GM18907 (cell line): ENCODE results near the gene TESMIN.

Source experiments
- ATAC-seq: cut with Tn5 transposase; IDR thresholded peaks from one replicate; pipeline ENCODE4 v1.9.1; 2021; ENCODE audit warnings: mild to moderate bottlenecking, moderate library complexity; ENCODE audit not compliant: unreplicated experiment

The TESMIN gene

DNA sequence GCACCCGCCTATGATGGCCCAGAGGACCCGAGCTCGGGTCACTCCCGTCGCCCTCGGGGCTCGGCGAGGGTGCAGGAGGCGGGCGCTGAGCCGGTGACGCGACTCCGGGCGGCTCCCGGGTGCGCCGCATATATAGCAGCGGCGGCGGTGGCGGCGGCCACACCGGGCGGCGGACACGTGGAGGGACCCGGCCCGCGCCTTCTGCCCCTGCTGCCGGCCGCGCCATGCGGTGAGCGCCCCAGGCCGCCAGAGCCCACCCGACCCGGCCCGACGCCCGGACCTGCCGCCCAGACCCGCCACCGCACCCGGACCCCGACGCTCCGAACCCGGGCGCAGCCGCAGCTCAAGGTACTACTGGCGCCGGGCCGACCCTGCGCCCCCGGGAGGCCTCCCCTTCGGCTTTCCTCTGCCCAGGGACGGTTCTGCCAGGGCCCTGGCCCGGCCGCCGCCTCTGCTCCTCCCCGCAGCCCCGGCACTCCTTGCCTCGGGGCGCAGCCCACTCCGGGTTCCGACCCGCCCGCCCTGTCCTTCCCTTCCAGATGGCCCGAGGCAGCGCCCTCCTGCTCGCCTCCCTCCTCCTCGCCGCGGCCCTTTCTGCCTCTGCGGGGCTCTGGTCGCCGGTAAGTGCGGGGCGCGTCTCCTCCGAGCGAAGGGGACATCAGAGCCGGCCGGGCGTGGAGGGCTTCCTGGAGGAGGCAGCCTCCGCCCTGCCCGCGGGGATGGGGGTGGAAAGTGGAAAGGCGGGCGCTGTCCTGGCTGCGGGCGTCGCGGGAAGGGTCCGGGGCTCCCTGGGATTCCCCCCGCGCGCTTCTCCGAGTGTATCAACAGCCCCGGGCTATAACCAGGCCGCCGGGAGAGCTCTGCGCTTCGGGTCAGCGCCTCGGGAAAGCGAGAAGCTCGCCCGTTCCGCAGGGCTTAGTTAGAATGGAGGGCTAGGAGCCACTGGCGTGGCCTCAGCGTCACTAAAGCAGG, 66.6 kb downstream of the TESMIN start, which contains the start of gene GAL:
Gene GAL (plus strand): TSS at position 160 of the 972 bp plus-strand sequence. CDS start 380 bp downstream, at position 540.
- no peak for ATAC-seq

DNA sequence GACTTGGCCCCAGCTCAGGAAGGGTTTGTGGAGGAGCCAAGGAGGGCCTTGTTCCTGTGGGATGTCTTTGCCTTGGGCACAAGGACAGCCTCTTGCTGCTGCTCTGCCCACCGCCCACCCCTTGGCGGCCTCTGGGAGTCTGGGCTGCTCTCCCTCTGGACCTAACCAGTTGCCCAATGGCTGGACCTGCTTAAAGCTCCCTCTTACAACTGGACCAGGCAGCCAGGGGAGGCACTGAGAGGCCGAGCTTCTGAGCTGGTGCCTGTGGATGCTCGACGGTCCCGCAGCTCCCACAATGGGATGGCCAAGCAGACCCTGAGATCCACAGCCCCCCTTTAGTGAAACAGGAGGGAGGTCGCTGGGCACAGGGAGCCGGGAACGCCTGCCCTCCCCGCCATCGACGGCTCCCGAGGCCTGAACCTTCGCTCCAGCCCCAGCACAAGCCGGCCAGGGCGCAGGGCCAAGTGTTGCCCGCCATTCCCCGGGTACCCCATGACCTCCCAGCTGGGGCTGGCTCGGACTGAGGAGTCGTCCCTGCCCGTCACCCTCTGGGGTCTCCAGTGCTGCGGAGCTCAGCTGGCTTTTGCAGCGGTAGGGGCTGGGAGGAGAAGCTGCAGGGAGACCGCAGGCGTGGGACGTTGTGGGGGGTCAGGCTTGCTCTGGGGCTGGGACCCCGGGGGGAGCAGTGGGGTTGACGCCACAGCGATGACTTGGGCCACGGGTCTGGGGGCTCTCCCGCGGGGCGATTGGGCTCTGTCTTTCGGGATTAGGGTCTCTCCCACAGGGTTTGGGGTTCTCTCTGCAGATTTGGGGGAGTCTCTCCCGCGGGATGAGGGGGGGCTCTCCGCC, 67.6 kb downstream of the TESMIN start:
- no peak for ATAC-seq

DNA sequence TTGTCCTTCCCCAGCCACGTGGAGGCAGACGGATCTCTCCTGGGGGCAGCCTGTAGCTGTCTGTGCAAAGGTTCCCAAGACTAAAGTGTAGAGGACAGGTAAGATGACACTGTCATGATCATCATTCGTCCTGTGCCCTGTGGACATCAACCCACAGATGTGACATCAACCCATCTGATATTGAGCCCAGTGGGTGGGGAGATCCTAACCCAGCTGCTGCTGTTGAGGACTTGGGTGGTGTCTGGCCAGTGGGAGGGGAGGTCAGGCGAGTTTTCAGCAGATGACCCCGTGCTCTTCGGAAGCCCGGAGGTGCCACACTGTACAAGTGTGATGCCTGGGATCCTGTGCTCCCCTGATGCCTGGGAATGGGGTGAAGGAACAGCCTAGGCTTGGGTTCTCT, 68.2 kb downstream of the TESMIN start:
- no peak for ATAC-seq

DNA sequence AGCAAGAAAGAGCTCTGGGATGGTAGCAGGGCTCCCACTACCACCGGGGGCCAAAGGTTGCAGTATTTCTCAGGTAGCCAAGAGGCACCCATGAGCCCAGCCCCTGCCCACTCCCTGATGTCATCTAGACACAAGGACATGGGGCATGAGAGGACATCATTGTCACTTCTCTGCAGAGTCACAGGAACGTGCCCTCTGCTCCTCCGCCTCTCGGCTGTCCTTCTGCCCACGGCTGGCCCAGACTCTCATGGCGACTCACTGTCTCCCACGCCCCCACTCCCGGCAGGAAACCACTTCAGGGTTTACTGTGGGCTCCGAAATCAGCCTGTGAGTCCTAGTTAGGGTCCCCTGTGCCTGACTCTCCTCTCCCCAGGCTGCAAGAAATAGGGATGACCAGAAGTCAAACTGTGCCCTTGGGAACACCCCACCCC, 68.8 kb downstream of the TESMIN start:
- no peak for ATAC-seq

DNA sequence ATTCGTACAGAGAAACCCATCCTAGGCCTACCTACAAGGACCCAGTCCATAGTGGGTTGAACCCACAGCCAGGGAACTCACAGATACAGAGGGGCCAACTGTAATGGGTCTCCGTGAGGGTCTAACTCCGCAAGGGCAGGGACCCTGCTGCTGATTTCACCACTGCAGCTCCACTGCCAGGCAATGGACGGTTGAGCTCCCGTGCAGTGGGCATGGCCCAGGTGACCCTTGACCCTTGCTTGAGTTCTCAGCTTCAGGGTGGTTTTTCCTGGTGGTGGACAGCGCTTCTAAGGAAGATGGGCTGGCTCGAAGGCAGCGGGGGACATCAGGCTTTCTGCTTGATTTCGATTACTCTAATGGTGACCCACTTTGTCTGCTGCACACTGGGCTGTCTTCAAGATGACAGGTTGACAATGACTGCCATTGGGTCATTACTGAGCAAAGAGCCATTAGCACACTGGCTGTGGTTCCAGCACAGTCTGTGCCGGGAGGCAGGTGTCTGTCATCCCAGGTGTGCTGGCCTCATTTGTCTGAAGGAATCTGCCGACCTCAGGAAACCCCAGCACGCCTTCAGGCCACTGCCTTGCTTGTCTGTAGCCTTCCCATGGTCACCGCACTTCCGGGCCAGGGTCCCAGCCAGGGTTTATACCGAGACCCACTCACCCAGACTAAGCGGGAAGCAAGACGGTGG, 70.6 kb downstream of the TESMIN start:
- ATAC-seq = no peak

DNA sequence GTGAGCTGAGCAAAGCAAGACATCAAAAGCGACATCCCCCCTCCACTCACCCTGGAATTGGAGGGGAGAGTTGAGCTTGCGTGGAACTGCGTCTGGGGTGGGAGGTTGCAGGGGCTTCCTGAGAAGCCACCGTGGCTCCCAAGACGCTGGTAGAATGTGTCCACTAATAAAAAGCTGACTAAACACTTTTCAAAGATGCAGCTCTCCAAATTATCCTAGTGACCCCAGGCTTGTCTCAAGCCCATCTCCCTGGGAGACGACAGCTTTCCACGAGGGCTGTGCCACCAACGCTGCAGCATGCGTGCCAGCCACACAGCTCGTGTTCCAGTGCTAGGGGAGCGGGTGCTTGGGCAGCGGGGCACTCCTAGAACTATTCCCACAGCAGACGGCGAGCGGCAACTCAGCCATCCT, 73.3 kb downstream of the TESMIN start:
- ATAC-seq = no peak

DNA sequence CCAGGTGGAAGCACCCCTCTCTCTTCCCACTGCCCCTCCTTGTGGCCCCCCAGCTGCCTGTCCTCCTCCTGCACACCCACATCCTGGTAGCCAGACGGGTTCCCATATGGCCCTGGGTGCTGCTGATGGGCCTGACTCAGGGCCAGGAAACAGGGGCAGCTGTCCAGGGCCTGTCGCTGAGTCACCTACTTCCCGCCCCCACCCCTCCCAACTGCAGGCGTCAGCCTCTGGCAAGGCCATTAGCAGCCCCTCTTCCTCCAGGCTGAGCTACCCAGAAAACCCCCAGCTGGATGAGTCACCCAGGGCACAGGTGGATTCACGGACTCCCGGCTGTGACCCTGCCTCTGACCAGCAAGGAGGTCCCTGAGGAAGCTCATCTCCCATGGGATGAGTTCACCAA, 73.9 kb downstream of the TESMIN start:
- no peak for ATAC-seq

DNA sequence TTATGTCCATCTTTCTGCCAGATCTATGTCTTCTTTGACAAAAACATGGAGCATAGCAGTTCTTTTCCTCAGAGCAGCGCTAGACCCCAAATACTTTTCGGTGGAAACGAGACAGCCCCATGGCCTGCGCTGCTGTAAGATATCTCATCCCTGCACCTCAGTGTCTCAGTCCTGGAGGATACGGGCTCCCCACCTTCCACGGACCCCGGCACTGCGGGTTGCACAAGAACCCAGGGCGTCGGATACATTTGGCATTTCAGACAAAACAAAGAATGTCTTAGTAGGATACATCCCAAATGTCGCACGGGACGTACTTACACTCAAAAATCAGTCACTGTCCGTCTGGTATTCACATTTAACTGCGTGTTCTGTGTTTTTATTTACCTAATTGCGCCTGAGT, 76.9 kb downstream of the TESMIN start:
- ATAC-seq = no peak

DNA sequence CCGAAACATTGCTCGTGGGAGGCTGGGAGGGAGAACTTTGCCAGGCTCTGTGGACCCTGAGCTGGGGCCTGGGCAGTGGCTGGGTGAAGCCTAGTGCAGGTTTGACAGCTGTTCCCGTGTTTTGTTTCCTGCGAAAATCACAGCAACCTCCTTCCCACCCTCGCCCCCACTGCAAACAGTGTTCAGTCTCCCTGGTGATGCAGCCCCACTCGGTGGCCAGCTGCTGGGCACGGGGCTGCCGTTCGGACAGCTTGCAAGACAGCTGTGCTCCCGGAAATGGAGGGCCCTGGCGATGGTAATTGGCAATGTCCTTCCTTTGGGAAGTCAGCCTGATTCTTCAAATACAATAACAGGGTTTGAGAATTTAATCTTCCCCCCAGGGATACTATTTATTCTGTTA, 77.3 kb downstream of the TESMIN start:
- ATAC-seq = no peak

DNA sequence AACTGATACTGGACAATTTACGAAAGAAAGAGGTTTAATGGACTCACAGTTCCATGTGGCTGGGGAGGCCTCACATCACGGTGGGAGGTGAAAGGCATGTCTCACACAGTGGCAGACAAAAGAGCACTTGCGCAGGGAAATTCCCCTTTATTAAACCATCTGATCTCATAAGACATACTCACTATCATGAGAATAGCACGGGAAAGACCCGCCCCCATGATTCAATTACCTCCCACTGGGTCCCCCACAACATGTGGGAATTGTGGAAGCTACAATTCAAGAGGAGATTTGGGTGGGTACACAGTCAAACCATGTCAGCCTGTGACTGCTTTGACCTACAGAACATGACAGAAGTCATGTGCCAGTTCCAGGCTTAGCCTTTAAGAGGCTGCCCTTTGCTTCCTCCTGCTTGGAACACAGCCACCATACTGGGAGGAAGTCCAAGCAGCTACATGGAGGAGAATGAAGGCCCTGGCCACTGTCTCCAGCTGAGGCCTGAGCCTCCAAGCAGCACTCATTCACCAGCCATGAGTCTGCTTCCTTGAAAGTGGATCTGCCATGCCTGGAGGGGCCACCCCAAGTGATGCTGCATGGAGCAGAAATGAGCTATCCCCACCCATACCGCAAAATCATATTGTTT, 77.9 kb downstream of the TESMIN start:
- ATAC-seq = no peak

DNA sequence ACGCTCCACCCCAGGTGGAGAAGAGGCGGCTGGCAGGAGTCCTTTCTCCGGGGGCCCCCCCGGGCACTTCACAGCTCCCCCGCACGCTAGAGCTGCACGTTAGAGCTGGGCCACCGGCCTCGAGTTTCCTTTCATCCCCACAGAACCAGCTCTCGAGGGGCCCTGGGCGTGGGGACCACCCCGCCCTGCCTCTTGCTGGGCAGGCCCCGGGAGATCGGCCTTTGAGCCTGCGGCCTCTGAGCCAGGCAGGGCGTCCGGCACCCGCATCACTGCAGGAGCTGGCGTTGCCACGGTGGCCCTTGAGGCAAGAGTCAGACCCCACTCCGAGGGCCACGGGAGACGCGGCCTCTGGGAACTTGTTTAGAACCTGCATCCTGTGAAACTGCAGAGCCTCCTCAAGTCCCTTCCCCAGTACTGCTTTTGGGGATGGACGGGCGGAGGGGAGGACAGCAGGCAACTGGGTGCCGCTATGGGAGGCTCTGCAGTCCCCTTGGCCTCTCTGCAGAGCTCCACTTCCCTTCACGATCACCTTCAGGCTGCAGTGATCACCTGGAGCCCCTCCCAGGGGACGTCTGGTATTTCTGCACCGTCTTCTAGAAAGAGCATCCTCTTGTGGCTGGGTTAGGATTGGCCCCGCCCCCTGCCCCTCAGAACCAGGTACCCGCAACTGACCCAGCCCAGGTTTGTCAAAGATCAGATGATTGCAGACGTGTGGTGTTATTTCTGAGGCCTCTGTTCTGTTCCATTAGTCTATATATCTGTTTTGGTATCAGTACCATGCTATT, 80.9 kb downstream of the TESMIN start:
- ATAC-seq = no peak

DNA sequence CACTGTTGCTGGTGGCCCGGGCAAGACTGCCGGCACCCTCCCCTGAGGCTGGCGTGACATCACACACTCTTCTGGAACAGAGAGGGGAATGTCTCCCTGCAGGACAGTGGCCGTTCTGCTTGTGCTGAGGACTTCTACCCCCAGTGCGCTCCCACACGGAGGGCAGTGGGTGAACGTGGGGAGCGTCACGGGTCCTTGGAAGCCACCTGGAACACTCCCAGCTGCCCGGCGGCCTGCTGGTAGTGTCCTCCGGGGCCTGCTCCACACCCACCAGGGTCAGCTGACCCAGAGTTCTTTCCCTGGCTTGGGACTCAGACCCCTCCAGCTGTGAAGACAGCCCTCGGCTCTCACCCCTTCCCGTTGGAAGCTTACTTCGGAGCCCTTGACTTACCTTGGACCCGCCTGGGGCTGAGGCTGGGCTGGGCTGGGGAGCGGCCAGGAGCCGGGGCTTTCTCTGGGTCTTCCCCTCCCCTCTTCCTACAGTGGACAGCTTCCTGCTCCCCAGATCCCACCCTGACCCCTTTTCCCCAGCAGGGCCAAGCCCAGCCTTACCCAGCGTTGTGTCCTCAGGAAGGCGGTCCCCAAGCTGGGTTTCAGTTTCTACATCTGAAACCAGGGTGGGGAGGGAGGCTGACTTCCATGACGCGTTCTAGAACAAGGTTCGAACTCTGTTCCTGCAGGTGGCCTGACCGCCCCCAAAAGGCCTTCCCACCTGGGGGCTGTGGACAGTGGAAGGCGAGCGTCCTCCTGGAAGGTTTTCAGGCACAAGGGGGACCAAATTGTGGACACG, 81.8 kb downstream of the TESMIN start:
- ATAC-seq = no peak

DNA sequence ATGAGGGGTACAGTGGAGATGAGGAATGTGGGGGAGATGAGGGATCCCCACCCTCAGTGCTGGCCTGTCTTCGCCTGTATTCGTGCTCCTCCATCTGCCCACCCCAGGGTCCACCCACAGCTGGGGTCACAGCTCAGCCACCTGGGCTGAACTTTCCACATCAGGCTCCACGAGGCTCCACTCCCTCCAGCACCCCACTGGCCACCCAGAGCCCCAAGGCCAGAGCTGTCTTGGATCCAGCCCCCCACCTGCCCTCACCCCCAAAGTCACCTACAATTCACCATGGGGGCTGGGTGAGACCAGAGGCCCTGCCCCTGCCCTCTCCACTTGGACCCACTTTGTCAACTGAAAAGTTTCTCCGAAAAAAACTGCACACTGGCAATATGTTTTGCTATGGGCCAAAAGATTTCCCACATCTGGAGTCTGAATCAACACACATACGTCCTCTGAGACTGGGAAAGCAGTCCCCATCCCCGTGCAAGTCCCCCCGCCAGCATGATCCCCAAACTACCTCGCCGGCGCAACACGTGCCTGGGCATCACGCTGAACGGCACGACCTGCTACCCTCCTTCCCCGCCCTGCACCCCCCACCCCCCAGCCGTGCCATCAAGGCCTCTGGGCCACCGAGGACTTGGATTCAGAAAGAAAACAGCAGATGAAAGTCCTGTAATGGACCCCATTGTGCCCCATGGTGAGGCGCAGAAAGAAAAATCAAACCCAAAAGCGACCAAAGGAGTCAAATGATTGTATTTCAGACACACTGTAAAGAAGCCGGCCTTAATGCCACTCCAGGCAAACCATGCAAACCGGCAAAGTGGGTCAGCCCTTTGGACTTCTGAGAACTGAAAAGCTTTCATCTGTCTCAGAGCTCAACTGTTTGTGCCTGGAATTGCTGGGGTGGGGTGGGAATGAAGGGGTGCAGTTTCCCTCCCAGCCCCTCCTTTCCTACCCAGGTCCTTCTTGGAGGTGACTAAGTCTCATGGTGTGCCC, 83.5 kb downstream of the TESMIN start:
- no peak for ATAC-seq

DNA sequence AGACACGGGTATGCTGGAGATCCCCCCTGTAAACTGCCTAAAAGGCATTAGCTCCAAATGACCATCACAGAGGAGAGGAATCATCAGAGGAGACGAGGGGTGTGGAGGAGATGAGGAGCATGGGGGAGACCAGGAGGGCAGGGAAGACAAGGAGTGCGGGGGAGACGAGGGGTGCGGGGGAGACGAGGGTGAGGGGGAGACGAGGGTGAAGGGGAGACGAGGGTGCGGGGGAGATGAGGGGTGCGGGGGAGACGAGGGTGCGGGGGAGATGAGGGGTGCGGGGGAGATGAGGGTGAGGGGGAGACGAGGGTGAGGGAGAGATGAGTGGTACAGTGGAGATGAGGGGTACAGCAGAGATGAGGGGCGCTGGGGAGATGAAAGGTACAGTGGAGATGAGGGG, 84.5 kb downstream of the TESMIN start:
- no peak for ATAC-seq

DNA sequence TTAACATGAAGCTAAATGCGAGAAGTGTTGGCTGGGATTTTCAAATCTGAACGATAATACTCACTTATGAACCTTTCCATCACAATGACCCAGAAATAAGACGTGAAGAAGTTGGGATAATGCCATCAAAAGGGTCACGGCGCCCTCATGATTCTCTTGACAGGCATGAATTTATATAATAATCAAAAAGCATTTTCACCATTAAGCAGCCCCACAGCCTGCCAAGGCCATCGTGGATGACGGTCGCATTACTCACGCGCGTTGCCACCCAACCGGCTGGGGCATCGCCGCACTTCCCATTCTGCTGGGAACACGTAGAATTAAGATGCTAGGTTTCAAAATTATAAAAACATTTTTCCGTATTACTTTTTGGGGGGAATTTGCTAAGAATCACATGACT, 85.9 kb downstream of the TESMIN start:
- ATAC-seq = no peak

DNA sequence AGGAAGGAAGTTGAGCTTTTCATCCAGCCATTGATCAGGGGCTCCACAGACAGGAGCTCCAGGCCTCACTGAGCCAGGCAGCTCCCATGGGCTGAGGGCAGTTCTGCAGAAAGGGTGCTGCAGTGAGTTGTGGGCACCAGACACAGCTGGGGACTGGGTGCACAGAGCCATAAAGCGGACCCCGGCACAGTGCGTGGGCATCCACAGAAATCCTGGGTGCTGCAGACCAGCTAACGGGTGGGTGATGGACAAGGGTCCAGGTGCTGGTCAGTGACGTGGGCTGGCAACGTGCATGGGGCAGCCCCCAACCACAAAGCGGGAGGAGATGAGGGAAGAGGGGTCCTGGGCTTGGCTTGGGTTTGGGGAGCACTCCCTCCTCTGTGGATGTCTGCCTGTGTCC, 86.4 kb downstream of the TESMIN start:
- ATAC-seq = no peak

DNA sequence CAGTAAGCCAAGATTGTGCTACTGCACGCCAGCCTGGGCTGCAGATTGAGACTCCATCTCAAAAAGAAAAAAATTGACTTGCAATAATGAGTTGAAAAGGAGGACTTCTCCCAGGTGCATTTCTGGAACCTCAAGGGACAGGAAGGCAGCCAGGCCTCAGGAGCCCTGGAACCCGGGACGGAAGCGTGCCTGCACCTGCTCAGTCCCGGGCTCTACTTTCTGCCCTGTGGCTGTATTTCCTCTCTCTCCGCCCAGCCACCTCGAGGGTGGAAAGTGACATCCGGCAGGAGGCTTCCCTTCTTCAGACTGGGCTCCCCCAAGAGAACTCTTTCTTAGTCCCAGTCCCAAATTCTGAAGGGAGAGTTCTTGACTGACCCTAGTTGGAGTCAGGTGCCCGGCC, 87.2 kb downstream of the TESMIN start:
- no peak for ATAC-seq

DNA sequence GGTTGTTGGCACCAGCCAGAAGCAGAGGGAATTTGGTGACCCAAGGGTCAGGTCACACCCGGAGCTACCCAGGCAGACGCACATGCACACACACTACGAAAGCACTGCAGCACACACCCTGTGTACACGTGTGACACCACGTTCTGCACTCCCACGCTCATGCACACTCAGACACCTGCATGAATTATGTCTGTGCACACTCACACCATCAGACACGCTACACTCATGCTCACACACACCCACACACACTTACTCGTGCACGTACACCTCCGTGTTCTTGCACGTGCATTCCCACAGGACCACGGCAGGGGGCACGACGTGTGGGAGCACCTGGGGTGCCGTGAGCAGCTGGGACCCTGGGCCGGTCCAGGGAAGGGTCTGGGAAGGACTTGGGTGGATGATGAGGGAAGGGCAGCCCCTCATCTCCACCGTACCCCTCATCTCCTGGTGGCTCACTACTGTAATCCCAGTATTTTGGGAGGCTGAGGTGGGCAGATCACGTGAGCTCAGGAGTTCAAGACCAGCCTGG, 87.8 kb downstream of the TESMIN start:
- ATAC-seq = no peak
